Putamen (tissue), 1 donor: Measurements from ENCODE around the gene SLC39A3.

Experiments used
- DNase-seq: peaks from one replicate; pipeline ENCODE4 v3.0.0-alpha.2; 2016; ENCODE audit warnings: low spot score

SLC39A3 gene

GRCh38 chr19:2739602-2740313 lies at the start of gene SLC39A3:
Gene SLC39A3 (minus strand): TSS chr19:2740017. CDS start chr19:2737257, 2,760 bp downstream.
- peak; percentile 98 for DNase-seq

- no peak for DNase-seq
Observed at GRCh38 chr19:2788237-2788636, 48.4 kb upstream of the SLC39A3 start.

GRCh38 chr19:2787115-2787514 lies 47.3 kb upstream of the SLC39A3 start:
- no peak for DNase-seq

- peak; percentile 99 for DNase-seq
Observed at GRCh38 chr19:2785244-2785997, 45.6 kb upstream of the SLC39A3 start, which contains the start of gene THOP1. Gene THOP1 (plus strand): TSS chr19:2785503. CDS start chr19:2785663, 160 bp downstream.

- no peak for DNase-seq
Observed at GRCh38 chr19:2783781-2784145, 43.9 kb upstream of the SLC39A3 start.

GRCh38 chr19:2782936-2783780 lies 43.3 kb upstream of the SLC39A3 start, which contains the start of gene SGTA:
Gene SGTA (minus strand): TSS chr19:2783273. CDS start chr19:2769068, 14,205 bp downstream.
- DNase-seq = peak; percentile 99

GRCh38 chr19:2782329-2782935 lies 42.6 kb upstream of the SLC39A3 start:
- no peak for DNase-seq

GRCh38 chr19:2780284-2780683 lies 40.5 kb upstream of the SLC39A3 start:
- DNase-seq = no peak

- DNase-seq = peak; percentile 71
Observed at GRCh38 chr19:2779121-2779740, 39.4 kb upstream of the SLC39A3 start.

GRCh38 chr19:2777952-2778683 lies 38.3 kb upstream of the SLC39A3 start:
- no peak for DNase-seq

- DNase-seq = no peak
Observed at GRCh38 chr19:2775556-2776430, 36.0 kb upstream of the SLC39A3 start.

- no peak for DNase-seq
Observed at GRCh38 chr19:2774953-2775555, 35.2 kb upstream of the SLC39A3 start.

- DNase-seq = no peak
Observed at GRCh38 chr19:2774083-2774679, 34.4 kb upstream of the SLC39A3 start.

GRCh38 chr19:2771786-2772674 lies 32.2 kb upstream of the SLC39A3 start:
- no peak for DNase-seq

- no peak for DNase-seq
Observed at GRCh38 chr19:2770055-2771013, 30.5 kb upstream of the SLC39A3 start.

GRCh38 chr19:2769218-2769617 lies 29.4 kb upstream of the SLC39A3 start:
- DNase-seq = no peak
